GM19468 (cell line): ENCODE results near the gene RPL3.
"Not testable (repeated sequence)": the region's sequence is repeated elsewhere in the genome, so short reads cannot be mapped to it uniquely, and the experiment has no call there.

Experiments used
- ATAC-seq: cut with Tn5 transposase; IDR thresholded peaks from one replicate; pipeline ENCODE4 v1.9.1; 2021; ENCODE audit warnings: mild to moderate bottlenecking, moderate library complexity, moderate number of reproducible peaks; ENCODE audit not compliant: unreplicated experiment; ENCODE audit errors: extremely low read depth

The RPL3 gene

GRCh38 chr22:39352306-39352891, 33.0 kb upstream of the RPL3 start:
- ATAC-seq: no peak

GRCh38 chr22:39351689-39352214, 32.3 kb upstream of the RPL3 start:
- ATAC-seq: no peak

- no peak for ATAC-seq
Observed at GRCh38 chr22:39350757-39351688, 31.6 kb upstream of the RPL3 start.

GRCh38 chr22:39349967-39350726, 30.7 kb upstream of the RPL3 start, which contains the start of gene SYNGR1:
TSS of gene SYNGR1 (plus strand) at chr22:39349991. CDS start at chr22:39350011, 20 bp downstream.
- no peak for ATAC-seq

GRCh38 chr22:39349506-39349966, 30.1 kb upstream of the RPL3 start:
- ATAC-seq: no peak

GRCh38 chr22:39348909-39349505, 29.6 kb upstream of the RPL3 start:
- ATAC-seq: no peak

GRCh38 chr22:39345231-39345630, 25.8 kb upstream of the RPL3 start:
- no peak for ATAC-seq

- no peak for ATAC-seq
Observed at GRCh38 chr22:39344046-39344390, 24.6 kb upstream of the RPL3 start.

- no peak for ATAC-seq
Observed at GRCh38 chr22:39343259-39344045, 24.0 kb upstream of the RPL3 start.

- ATAC-seq: no peak
Observed at GRCh38 chr22:39341179-39341578, 21.8 kb upstream of the RPL3 start.

- ATAC-seq: not testable (repeated sequence)
Observed at GRCh38 chr22:39339775-39340174, 20.4 kb upstream of the RPL3 start.

- no peak for ATAC-seq
Observed at GRCh38 chr22:39336411-39336810, 17.0 kb upstream of the RPL3 start.

GRCh38 chr22:39332441-39333064, 13.1 kb upstream of the RPL3 start:
- no peak for ATAC-seq

GRCh38 chr22:39330553-39330952, 11.1 kb upstream of the RPL3 start:
- ATAC-seq: not testable (repeated sequence)

GRCh38 chr22:39327995-39328754, 8.8 kb upstream of the RPL3 start:
- ATAC-seq: no peak

GRCh38 chr22:39325392-39325932, 6.0 kb upstream of the RPL3 start:
- no peak for ATAC-seq

GRCh38 chr22:39320616-39321029, 1.2 kb upstream of the RPL3 start:
- not testable (repeated sequence) for ATAC-seq
